IMR-90 (cell line): ENCODE measurements around the gene SERHL2. TPM values are rescaled to one million over a fixed set of nuclear protein-coding genes. Genes with fewer than 3 reads are reported as not detected.
"Not testable (repeated sequence)": the region's sequence is repeated elsewhere in the genome, so short reads cannot be mapped to it uniquely, and the experiment has no call there.

Experiments used
- ATAC-seq: fragments of 200-7000 bp; cut with Tn5 transposase; 2 replicates; pipeline ENCODE4 v1.9.1; 2020; ENCODE audit warnings: low read depth, mild to moderate bottlenecking, moderate library complexity
- BruUV-seq: library from RNA; stranded (reverse); fragments of 400-500 nt; replicated peaks from 2 replicates; lab custom pipeline; 2021; lab: Mats Ljungman, UMichigan
- CTCF ChIA-PET: fragments of 300-600 bp; formaldehyde crosslinking; extraction: SDS; loops from one replicate; lab custom pipeline; 2021; ENCODE audit warnings: antibody characterized with exemption; lab: Yijun Ruan, JAX
- POLR2A ChIA-PET: fragments of 300-600 bp; sonication (Branson Sonifier 250); formaldehyde crosslinking; loops from one replicate; lab custom pipeline; 2022; ENCODE audit warnings: antibody characterized with exemption; ENCODE audit not compliant: unreplicated experiment; lab: Charles Lee
- DNase-seq: peaks from one replicate; pipeline ENCODE4 v3.0.0; 2013
- H2AFZ ChIP-seq: replicated peaks from 2 replicates; pipeline ENCODE3; 2013; ENCODE audit warnings: low read length, mild to moderate bottlenecking; ENCODE audit not compliant: poor library complexity
- H2AK5ac ChIP-seq: 2 replicates; pipeline ENCODE4 v1.6.1; 2013; ENCODE audit warnings: low read depth, low read length, inconsistent platforms
- H2AK9ac ChIP-seq: replicated peaks from 2 replicates; pipeline ENCODE3; 2013; ENCODE audit warnings: mild to moderate bottlenecking, low read depth, low read length, moderate library complexity; ENCODE audit not compliant: poor library complexity
- H2BK120ac ChIP-seq: 2 replicates; pipeline ENCODE4 v1.6.1; 2013; ENCODE audit warnings: low read depth, low read length, inconsistent platforms
- H2BK15ac ChIP-seq: 3 replicates; pipeline ENCODE4 v1.6.1; 2013; ENCODE audit warnings: low read depth, low read length, inconsistent platforms
- H2BK20ac ChIP-seq: 2 replicates; pipeline ENCODE4 v1.6.1; 2013; ENCODE audit warnings: low read depth, mild to moderate bottlenecking, inconsistent platforms, low read length, moderate library complexity
- H2BK5ac ChIP-seq: 2 replicates; pipeline ENCODE4 v1.6.1; 2013; ENCODE audit warnings: mild to moderate bottlenecking, low read depth, low read length, inconsistent platforms; ENCODE audit not compliant: poor library complexity, severe bottlenecking
- H3K14ac ChIP-seq: replicated peaks from 2 replicates; pipeline ENCODE4 v1.6.1; 2013; ENCODE audit warnings: low read depth, low read length, inconsistent platforms
- H3K18ac ChIP-seq: 2 replicates; pipeline ENCODE4 v1.6.1; 2013; ENCODE audit warnings: low read depth, low read length, control low read depth
- H3K23ac ChIP-seq: 2 replicates; pipeline ENCODE4 v1.6.1; 2013; ENCODE audit warnings: low read depth, low read length, inconsistent platforms
- H3K27ac ChIP-seq: 2 replicates; pipeline ENCODE4 v1.5.1; 2013; ENCODE audit warnings: mild to moderate bottlenecking, control low read depth, low read length; ENCODE audit not compliant: insufficient read depth
- H3K27me3 ChIP-seq: 2 replicates; pipeline ENCODE4 v1.6.1; 2013; ENCODE audit warnings: low read length; ENCODE audit not compliant: control insufficient read depth, insufficient read depth
- H3K36me3 ChIP-seq: 2 replicates; pipeline ENCODE4 v1.6.1; 2013; ENCODE audit warnings: low read length, mixed read lengths; ENCODE audit not compliant: control insufficient read depth, insufficient read depth
- H3K4ac ChIP-seq: 2 replicates; pipeline ENCODE4 v1.6.1; 2013; ENCODE audit warnings: low read depth, low read length, inconsistent platforms
- H3K4me1 ChIP-seq: 2 replicates; pipeline ENCODE4 v1.6.1; 2013; ENCODE audit warnings: low read length, mixed read lengths; ENCODE audit not compliant: control insufficient read depth, insufficient read depth
- H3K4me2 ChIP-seq: 2 replicates; pipeline ENCODE4 v1.6.1; 2013; ENCODE audit warnings: low read depth, mild to moderate bottlenecking, control low read depth, low read length, moderate library complexity
- H3K4me3 ChIP-seq: 2 replicates; pipeline ENCODE4 v1.5.1; 2013; ENCODE audit warnings: low read depth, mild to moderate bottlenecking, control low read depth, low read length, moderate library complexity; ENCODE audit not compliant: insufficient read depth
- H3K56ac ChIP-seq: 2 replicates; pipeline ENCODE4 v1.6.1; 2013; ENCODE audit warnings: low read length, inconsistent platforms; ENCODE audit not compliant: insufficient read depth; ENCODE audit errors: extremely low read depth
- H3K79me1 ChIP-seq, 2 experiments: 2 replicates each; pipeline ENCODE4 v1.6.1; 2013; ENCODE audit warnings: low read length in 2 of 2, inconsistent platforms in 1 of 2, low read depth in 1 of 2
- H3K9ac ChIP-seq: 2 replicates; pipeline ENCODE4 v1.6.1; 2013; ENCODE audit warnings: low read depth, low read length, control low read depth
- H3K9me1 ChIP-seq: 2 replicates; pipeline ENCODE4 v1.6.1; 2013; ENCODE audit warnings: low read length, inconsistent platforms; ENCODE audit not compliant: insufficient read depth
- H3K9me3 ChIP-seq: 2 replicates; pipeline ENCODE4 v1.6.1; 2013; ENCODE audit warnings: low read length; ENCODE audit not compliant: control insufficient read depth, insufficient read depth
- H4K20me1 ChIP-seq: 2 replicates; pipeline ENCODE4 v1.6.1; 2013; ENCODE audit warnings: low read length, inconsistent platforms; ENCODE audit not compliant: insufficient read depth
- H4K5ac ChIP-seq: 2 replicates; pipeline ENCODE4 v1.6.1; 2013; ENCODE audit warnings: mild to moderate bottlenecking, low read depth, low read length, control low read depth
- H4K8ac ChIP-seq, 2 experiments: 2 replicates each; pipeline ENCODE4 v1.6.1; 2013; ENCODE audit warnings: low read depth in 2 of 2, low read length in 2 of 2, control low read depth in 1 of 2, inconsistent platforms in 1 of 2
- H4K91ac ChIP-seq: 2 replicates; pipeline ENCODE4 v1.6.1; 2013; ENCODE audit warnings: low read depth, low read length, inconsistent platforms; ENCODE audit not compliant: insufficient read depth
- WGBS, 2 experiments: methylation state at CpG; one replicate each; pipeline versions ENCODE4 v1.1.5 to v1.1.7; 2013; ENCODE audit warnings: missing lambda C conversion rate in 2 of 2; ENCODE audit not compliant: insufficient read length in 1 of 2; ENCODE audit errors: extremely low coverage in 2 of 2; 5-methylcytosine and 5-hydroxymethylcytosine counted together
- dilution Hi-C: fragments of 300-500 bp; cut with HindIII; formaldehyde crosslinking; loops from one replicate; pipeline ENCODE4 v1.14.3; 2018; ENCODE audit warnings: low sequenced_read_pairs; ENCODE audit not compliant: unreplicated experiment
- in situ Hi-C: fragments of 300-500 bp; cut with MboI; formaldehyde crosslinking; loops from 3 replicates; pipeline ENCODE4 v1.14.3; 2019; ENCODE audit warnings: low sequenced_read_pairs, inconsistent platforms, mixed read lengths
- intact Hi-C: fragments of 100-400 bp; cut with micrococcal nuclease; formaldehyde crosslinking; loops from 2 replicates; pipeline ENCODE4 v1.10.0; 2022
- polyA plus RNA-seq, 3 experiments: library from polyadenylated mRNA; depleted of rRNA; stranded (reverse); fragments of >200 nt; gene quantifications; 2 replicates each; pipeline ENCODE4 v1.2.3, GENCODE V29; 2012; ENCODE audit warnings: low replicate concordance in 1 of 3
- total RNA-seq: library from RNA; depleted of rRNA; stranded (reverse); fragments of >200 nt; gene quantifications from 2 replicates; pipeline ENCODE4 v1.2.3, GENCODE V29; 2012

Gene SERHL2
- total and polyA plus RNA-seq, 2 of the 4 experiments (the other 2 are of a cell fraction), result 4.5 to 5.0 TPM

DNA sequence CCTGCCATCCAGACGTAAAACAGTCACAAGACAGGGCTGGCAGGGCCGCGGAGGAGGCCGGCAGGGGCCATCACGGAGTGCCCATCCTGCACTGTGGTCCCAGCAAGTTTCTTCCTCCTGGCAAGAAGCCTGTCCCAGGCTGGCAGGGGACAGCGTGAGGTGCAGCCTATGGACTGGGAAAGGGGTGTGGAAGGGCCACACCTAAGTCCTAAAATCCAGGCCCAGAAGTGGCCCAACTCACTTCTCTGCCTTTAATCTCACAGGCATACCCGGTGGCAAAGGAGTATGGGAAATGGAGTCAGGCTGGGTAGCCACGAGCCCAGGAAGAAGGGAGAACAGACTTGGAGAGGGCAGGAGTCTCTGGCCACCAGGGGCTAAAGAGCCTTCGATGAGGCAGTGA, 16.8 kb downstream of the SERHL2 start:
- BruUV-seq, intact Hi-C loops, in situ Hi-C loops: not testable (repeated sequence)

GRCh38 chr22:42571068-42571467, 17.3 kb downstream of the SERHL2 start:
- H3K14ac ChIP-seq, H4K20me1 ChIP-seq, H4K8ac ChIP-seq, H3K4me1 ChIP-seq, H2BK120ac ChIP-seq, H3K56ac ChIP-seq, H3K4ac ChIP-seq, H2BK15ac ChIP-seq, H3K9ac ChIP-seq, H2BK5ac ChIP-seq, CTCF ChIA-PET, H3K18ac ChIP-seq, H4K91ac ChIP-seq, H2BK20ac ChIP-seq, H2AK5ac ChIP-seq, H3K9me1 ChIP-seq, H3K27me3 ChIP-seq, H3K4me3 ChIP-seq, H2AK9ac ChIP-seq, ATAC-seq, H3K4me2 ChIP-seq, dilution Hi-C loops, H3K27ac ChIP-seq, POLR2A ChIA-PET, H3K23ac ChIP-seq, H3K79me1 ChIP-seq, intact Hi-C loops, H2AFZ ChIP-seq, BruUV-seq, H3K9me3 ChIP-seq, DNase-seq, in situ Hi-C loops, H4K5ac ChIP-seq: not testable (repeated sequence)
- H3K36me3 ChIP-seq, result peaks cover 21% of the 10 kb centered on the region
- 100% methylated on average over 1 of the region's 12 CpGs; no CpG with 5 or more reads in 1 of the 2 experiments for WGBS, 2 experiments

More for the DNA sequence above, 16.8 kb downstream of the SERHL2 start:
- H3K23ac ChIP-seq, H3K4me3 ChIP-seq, H2BK15ac ChIP-seq, H4K20me1 ChIP-seq, H4K8ac ChIP-seq, H3K79me1 ChIP-seq, H3K27ac ChIP-seq, CTCF ChIA-PET, dilution Hi-C loops, DNase-seq, ATAC-seq, H3K9me3 ChIP-seq, H3K9me1 ChIP-seq, H3K4me2 ChIP-seq, H3K4me1 ChIP-seq, POLR2A ChIA-PET, H3K18ac ChIP-seq, H2AK5ac ChIP-seq, H4K5ac ChIP-seq, H2BK5ac ChIP-seq, H2AK9ac ChIP-seq, H3K4ac ChIP-seq, H3K27me3 ChIP-seq, H2BK20ac ChIP-seq, H3K56ac ChIP-seq, H4K91ac ChIP-seq, H2AFZ ChIP-seq, H2BK120ac ChIP-seq, H3K9ac ChIP-seq, H3K14ac ChIP-seq: not testable (repeated sequence)
- H3K36me3 ChIP-seq, result peaks cover 22% of the 10 kb centered on the region
- WGBS, 2 experiments, result no CpG with 5 or more reads among the region's 9 CpGs
